Measurements from ENCODE around the gene CDH8. TPM values are rescaled to one million over a fixed set of nuclear protein-coding genes. Genes with fewer than 3 reads are reported as not detected.

CDH8 gene
- total and polyA plus RNA-seq, 8 donors = 0.05 to 0.20 (median 0.15) TPM; not detected in 4

DNA sequence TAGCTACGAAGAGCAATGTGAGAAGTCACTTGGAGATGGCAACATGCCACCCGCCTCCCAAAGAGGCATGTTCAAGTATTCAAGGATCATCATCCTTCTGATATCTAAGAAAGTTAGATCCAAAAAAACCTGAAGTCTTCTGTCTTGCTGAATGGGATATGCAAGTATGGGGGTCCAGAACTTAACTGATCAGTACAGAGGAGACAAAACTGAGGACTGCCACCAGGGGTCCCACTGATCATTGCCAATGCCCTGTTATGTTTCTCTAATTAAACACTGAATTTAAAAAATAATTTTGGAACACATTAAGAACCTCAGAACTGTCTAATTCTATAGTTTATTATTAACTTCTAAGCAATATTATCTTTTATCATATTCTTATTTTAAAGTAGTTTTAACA, 99.7 kb downstream of the CDH8 start:
- 52 to 65% methylated on average over 2 of the region's 2 CpGs for WGBS, 2 donors
- Histone ChIP-seq H3K4me1 (no peaks in the 10 kb centered on the region), H3K27me3 (no peaks in the 10 kb centered on the region), H3K4me3 (no peak overlapping the region), H3K9me3 (no peaks in the 10 kb centered on the region), H3K27ac (no peak overlapping the region), H3K36me3 (no peaks in the 10 kb centered on the region)
- DNase-seq (no peak), FAIRE-seq (no peak), ATAC-seq (no peak)
- intact Hi-C loops (cut with DNase I) = no loop called here
- TF ChIP-seq, protein P1, sequence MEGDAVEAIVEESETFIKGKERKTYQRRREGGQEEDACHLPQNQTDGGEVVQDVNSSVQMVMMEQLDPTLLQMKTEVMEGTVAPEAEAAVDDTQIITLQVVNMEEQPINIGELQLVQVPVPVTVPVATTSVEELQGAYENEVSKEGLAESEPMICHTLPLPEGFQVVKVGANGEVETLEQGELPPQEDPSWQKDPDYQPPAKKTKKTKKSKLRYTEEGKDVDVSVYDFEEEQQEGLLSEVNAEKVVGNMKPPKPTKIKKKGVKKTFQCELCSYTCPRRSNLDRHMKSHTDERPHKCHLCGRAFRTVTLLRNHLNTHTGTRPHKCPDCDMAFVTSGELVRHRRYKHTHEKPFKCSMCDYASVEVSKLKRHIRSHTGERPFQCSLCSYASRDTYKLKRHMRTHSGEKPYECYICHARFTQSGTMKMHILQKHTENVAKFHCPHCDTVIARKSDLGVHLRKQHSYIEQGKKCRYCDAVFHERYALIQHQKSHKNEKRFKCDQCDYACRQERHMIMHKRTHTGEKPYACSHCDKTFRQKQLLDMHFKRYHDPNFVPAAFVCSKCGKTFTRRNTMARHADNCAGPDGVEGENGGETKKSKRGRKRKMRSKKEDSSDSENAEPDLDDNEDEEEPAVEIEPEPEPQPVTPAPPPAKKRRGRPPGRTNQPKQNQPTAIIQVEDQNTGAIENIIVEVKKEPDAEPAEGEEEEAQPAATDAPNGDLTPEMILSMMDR (IDR thresholded peaks at IDR 0.05) = no peak

DNA sequence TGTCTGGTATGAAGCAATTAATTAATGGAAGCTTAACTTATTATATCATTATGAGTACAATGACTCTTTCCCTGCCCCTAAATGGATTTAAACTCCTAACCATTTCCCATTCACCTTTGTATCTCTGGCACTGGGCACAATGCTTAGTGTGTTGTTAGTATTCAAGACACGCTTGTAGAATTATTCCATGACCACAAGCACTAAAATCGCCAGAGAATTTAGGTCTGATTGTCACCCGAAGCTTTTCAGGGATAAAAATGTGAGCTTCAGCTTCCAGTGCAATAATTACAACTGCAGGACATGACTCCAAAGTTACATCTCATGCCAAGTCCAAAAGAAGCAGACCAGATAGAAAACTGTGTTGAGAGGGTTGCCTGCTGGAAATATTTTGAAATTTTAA, 101.6 kb downstream of the CDH8 start:
- TF ChIP-seq, protein P1 (IDR thresholded peaks at IDR 0.05) = no peak
- 49 to 64% methylated on average over 3 of the region's 3 CpGs for WGBS, 2 donors
- Histone ChIP-seq H3K36me3 (no peaks in the 10 kb centered on the region), H3K9me3 (no peaks in the 10 kb centered on the region), H3K4me3 (no peak overlapping the region), H3K4me1 (no peaks in the 10 kb centered on the region), H3K27ac (no peak overlapping the region), H3K27me3 (no peaks in the 10 kb centered on the region)
- DNase-seq = no peak
- intact Hi-C loops (cut with DNase I) = no loop called here
- FAIRE-seq = no peak
- ATAC-seq = no peak

DNA sequence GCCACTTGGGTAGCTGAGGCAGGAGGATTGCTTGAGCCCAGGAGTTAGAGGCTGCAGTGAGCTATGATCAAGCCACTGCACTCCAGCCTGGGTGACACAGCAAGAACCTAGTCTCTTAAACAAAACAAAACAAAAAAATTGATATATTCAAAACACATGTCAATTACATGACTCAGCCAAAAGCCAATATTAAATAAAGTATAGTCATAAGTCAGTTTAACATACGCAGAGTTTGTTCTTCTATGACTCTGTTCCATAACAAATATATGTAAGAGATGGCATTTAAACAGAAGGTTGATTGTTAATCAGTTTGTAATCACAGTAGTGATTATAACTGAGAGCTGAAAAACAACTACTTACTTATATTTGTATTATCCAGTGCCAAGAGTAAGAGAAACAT, 106.5 kb downstream of the CDH8 start:
- Histone ChIP-seq H3K4me3 (no peak overlapping the region), H3K36me3 (no peaks in the 10 kb centered on the region), H3K4me1 (no peaks in the 10 kb centered on the region), H3K27ac (no peak overlapping the region), H3K27me3 (no peaks in the 10 kb centered on the region), H3K9me3 (no peaks in the 10 kb centered on the region)
- ATAC-seq = no peak
- no peak for DNase-seq
- 41 to 49% methylated on average over 1 of the region's 1 CpG for WGBS, 2 donors
- intact Hi-C loops (cut with DNase I) = no loop called here
- TF ChIP-seq, protein P1 (IDR thresholded peaks at IDR 0.05) = no peak
- no peak for FAIRE-seq

DNA sequence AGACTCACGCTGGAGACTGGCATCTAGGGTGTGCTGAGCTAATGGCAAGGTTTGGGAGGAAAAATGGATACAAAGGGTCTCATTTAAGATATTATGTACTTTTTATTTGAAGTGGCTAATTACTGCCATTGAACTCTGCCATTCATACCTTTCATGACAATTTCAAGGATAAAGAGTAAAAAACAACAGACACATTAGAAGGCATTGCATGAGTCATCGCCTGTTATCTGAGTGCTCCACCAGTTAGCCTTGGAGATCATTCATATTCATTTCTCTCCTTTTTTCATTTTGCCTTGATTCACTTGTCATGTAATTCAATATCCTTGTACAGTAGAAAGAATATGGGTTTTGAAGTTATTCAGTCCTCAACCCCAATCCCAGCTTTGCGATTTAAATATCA, 109.5 kb downstream of the CDH8 start:
- H3K4me3 ChIP-seq = no peak overlapping the region
- H3K9me3 ChIP-seq = no peaks in the 10 kb centered on the region
- WGBS, 2 donors = 42 to 47% methylated on average over 3 of the region's 3 CpGs
- no peak for FAIRE-seq
- no peaks in the 10 kb centered on the region for H3K27me3 ChIP-seq
- H3K27ac ChIP-seq = no peak overlapping the region
- TF ChIP-seq, protein P1 (IDR thresholded peaks at IDR 0.05) = no peak
- H3K36me3 ChIP-seq = no peaks in the 10 kb centered on the region
- H3K4me1 ChIP-seq = no peaks in the 10 kb centered on the region
- intact Hi-C loops (cut with DNase I) = no loop called here
- ATAC-seq = no peak
- no peak for DNase-seq

DNA sequence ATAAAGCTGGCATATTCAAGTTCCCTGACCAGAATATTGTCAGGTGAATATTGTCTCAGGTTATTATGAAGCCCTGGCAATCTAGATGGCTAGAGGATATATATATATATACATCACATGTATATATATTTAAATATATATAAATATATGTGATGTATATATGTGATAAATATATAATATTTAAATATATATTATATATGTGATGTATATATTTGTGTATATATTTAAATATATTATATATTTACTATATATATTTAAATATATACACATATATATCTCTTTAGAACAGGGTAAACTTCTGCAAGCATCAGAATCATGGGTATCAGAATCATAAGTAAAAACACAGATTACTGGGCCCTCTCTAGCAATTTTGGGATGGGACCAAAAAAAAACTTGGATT, 112.6 kb downstream of the CDH8 start:
- Histone ChIP-seq H3K36me3 (no peaks in the 10 kb centered on the region), H3K27ac (no peak overlapping the region), H3K4me3 (no peak overlapping the region), H3K9me3 (no peaks in the 10 kb centered on the region), H3K4me1 (no peaks in the 10 kb centered on the region), H3K27me3 (no peaks in the 10 kb centered on the region)
- FAIRE-seq (no peak), DNase-seq (no peak), ATAC-seq (no peak)
- intact Hi-C loops (cut with DNase I) = no loop called here
- TF ChIP-seq, protein P1 (IDR thresholded peaks at IDR 0.05) = no peak

Measured in pancreas (tissue), 10 donors.